Smooth muscle cell (in vitro differentiated cells): ENCODE data around the gene SLC1A4. TPM values are rescaled to one million over a fixed set of nuclear protein-coding genes. Genes with fewer than 3 reads are reported as not detected.

Experiments
- DNase-seq: peaks from one replicate; lab custom pipeline; 2025; ENCODE audit not compliant: unreplicated experiment; lab: John Stamatoyannopoulos, UW
- H2AFZ ChIP-seq: fragments of 200-600 bp; sonication (generic); 2 replicates; pipeline ENCODE4 v1.6.0; 2016; ENCODE audit warnings: antibody characterized with exemption, low read depth, mild to moderate bottlenecking
- H3F3A ChIP-seq: fragments of 200-600 bp; sonication (generic); 2 replicates; pipeline ENCODE4 v1.6.0; 2017; ENCODE audit warnings: antibody characterized with exemption, low read depth
- H3K27ac ChIP-seq: fragments of 200-600 bp; sonication (generic); 2 replicates; pipeline ENCODE4 v1.5.1; 2016; ENCODE audit warnings: low read depth, mild to moderate bottlenecking
- H3K27me3 ChIP-seq: fragments of 200-600 bp; sonication (generic); 2 replicates; pipeline ENCODE4 v1.6.1; 2016; ENCODE audit warnings: low read depth, mild to moderate bottlenecking
- H3K36me3 ChIP-seq: fragments of 200-600 bp; sonication (generic); 2 replicates; pipeline ENCODE4 v1.5.1; 2016; ENCODE audit warnings: low read depth
- H3K4me1 ChIP-seq: fragments of 200-600 bp; sonication (generic); 2 replicates; pipeline ENCODE4 v1.5.1; 2016; ENCODE audit warnings: low read depth
- H3K4me2 ChIP-seq: fragments of 200-600 bp; sonication (generic); 2 replicates; pipeline ENCODE4 v1.6.0; 2016; ENCODE audit warnings: mild to moderate bottlenecking
- H3K4me3 ChIP-seq: fragments of 200-600 bp; sonication (generic); 2 replicates; pipeline ENCODE4 v1.5.1; 2016; ENCODE audit warnings: mild to moderate bottlenecking
- H3K79me2 ChIP-seq: fragments of 200-600 bp; sonication (generic); 2 replicates; pipeline ENCODE4 v1.6.0; 2016; ENCODE audit warnings: low read depth, mild to moderate bottlenecking
- H3K9ac ChIP-seq: fragments of 200-600 bp; sonication (generic); 2 replicates; pipeline ENCODE4 v1.6.0; 2016; ENCODE audit warnings: low read depth
- H3K9me3 ChIP-seq: fragments of 200-600 bp; sonication (generic); replicated peaks from 2 replicates; pipeline ENCODE4 v1.5.1; 2016; ENCODE audit warnings: low read depth
- H4K20me1 ChIP-seq: fragments of 200-600 bp; sonication (generic); 2 replicates; pipeline ENCODE4 v1.6.0; 2016; ENCODE audit warnings: low read depth
- WGBS: methylation state at CpG from one replicate; pipeline ENCODE4 v1.1.7; 2016; ENCODE audit warnings: low lambda C conversion rate; 5-methylcytosine and 5-hydroxymethylcytosine counted together
- polyA plus RNA-seq: library from polyadenylated mRNA; unstranded; fragments of >200 nt; fragmentation: Nextera tagmentation; extraction: Ambion mirVana; gene quantifications from 2 replicates; pipeline ENCODE4 v1.2.1, GENCODE V29; 2016
- total RNA-seq: library from RNA; depleted of rRNA; stranded (reverse); fragments of >200 nt; gene quantifications from 2 replicates; pipeline ENCODE4 v1.2.3, GENCODE V29; 2014
- TF ChIP-seq, protein P1 (sequence below): fragments of 200-600 bp; sonication (generic); IDR thresholded peaks from 2 replicates; pipeline ENCODE4 v1.5.1; 2017; ENCODE audit warnings: borderline replicate concordance, mild to moderate bottlenecking, antibody characterized with exemption; ENCODE audit not compliant: insufficient read depth, poor library complexity, severe bottlenecking

SLC1A4 gene
- total and polyA plus RNA-seq, 2 experiments from 2014 or later = 14.2 to 16.9 TPM

DNA sequence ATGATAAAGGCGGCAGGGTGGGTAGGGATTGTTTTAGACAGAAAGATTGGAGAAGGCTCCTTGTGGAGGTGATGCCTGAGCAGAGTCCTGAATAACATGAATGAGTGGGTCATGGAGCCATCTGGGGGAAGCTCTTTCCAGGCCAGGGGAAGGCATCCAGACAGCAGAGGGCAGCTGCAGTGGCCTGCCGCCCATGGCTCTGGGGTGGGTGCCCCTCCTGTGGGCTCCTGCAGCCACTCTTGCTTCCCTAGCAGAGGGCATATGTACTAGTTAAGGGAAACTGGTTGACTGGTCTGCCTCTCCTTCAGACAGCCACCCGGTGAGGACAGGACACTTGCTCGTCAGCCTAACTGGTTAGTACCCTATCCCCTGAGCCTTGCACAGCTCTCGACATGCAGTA lies 46.5 kb upstream of the SLC1A4 start:
- Histone ChIP-seq H3K4me3 (no peak overlapping the region), H2AFZ (no peak overlapping the region), H3K27me3 (no peaks in the 10 kb centered on the region), H3K36me3 (no peaks in the 10 kb centered on the region), H3K4me1 (peaks cover 16% of the 10 kb centered on the region), H3K27ac (peak overlapping the region; percentile 45), H3K79me2 (no peaks in the 10 kb centered on the region), H3K9me3 (no peaks in the 10 kb centered on the region), H3F3A (no peaks in the 10 kb centered on the region), H3K4me2 (peak overlapping the region; percentile 38), H4K20me1 (no peaks in the 10 kb centered on the region), H3K9ac (no peak overlapping the region)
- WGBS = 72% methylated on average over 5 of the region's 5 CpGs
- no peak for DNase-seq
- TF ChIP-seq, protein P1, sequence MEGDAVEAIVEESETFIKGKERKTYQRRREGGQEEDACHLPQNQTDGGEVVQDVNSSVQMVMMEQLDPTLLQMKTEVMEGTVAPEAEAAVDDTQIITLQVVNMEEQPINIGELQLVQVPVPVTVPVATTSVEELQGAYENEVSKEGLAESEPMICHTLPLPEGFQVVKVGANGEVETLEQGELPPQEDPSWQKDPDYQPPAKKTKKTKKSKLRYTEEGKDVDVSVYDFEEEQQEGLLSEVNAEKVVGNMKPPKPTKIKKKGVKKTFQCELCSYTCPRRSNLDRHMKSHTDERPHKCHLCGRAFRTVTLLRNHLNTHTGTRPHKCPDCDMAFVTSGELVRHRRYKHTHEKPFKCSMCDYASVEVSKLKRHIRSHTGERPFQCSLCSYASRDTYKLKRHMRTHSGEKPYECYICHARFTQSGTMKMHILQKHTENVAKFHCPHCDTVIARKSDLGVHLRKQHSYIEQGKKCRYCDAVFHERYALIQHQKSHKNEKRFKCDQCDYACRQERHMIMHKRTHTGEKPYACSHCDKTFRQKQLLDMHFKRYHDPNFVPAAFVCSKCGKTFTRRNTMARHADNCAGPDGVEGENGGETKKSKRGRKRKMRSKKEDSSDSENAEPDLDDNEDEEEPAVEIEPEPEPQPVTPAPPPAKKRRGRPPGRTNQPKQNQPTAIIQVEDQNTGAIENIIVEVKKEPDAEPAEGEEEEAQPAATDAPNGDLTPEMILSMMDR = no peak

DNA sequence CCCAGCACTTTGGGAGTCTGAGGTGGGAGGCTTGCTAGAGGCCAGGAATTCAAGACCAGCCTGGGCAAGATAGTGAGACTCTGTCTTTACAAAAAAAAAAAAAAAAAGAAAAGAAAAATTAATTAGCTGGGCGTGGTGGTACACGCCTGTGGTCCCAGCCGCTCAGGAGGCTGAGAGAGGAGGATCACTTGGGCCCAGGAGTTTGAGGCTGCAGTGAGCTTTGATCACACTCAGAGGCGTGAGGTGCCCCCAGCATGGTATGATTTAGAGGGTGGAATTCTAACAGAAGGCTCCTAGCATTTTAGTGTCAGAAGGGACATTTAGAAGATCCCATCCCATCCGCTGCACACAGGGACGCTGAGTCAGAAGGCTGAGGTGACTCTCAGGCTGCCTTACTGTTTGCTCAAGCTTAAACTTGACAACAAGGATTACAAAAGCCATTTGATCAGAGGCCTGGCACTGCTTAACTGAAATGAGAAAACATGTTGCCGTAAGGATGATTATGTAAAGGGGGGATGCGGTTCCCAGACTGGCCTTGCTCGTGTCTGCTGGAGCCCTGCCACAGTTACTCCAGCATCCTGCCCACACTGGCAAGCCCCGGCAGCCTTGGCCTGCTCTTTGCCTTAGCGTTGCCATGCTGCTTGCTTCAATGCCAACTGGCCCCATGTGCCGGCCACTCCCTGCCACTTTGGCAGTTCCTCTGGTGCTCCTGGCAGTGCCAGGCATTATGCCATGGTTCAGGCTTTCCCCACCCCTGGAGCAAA lies 45.6 kb upstream of the SLC1A4 start:
- H3K4me1 ChIP-seq = peaks cover 16% of the 10 kb centered on the region
- H3F3A ChIP-seq = no peaks in the 10 kb centered on the region
- DNase-seq = no peak
- no peaks in the 10 kb centered on the region for H3K79me2 ChIP-seq
- peak overlapping the region; percentile 45 for H3K27ac ChIP-seq
- TF ChIP-seq, protein P1 = no peak
- H4K20me1 ChIP-seq = no peaks in the 10 kb centered on the region
- H3K4me2 ChIP-seq = no peak overlapping the region
- no peaks in the 10 kb centered on the region for H3K27me3 ChIP-seq
- no peaks in the 10 kb centered on the region for H3K9me3 ChIP-seq
- no peak overlapping the region for H3K9ac ChIP-seq
- no peak overlapping the region for H3K4me3 ChIP-seq
- H2AFZ ChIP-seq = no peak overlapping the region
- no peaks in the 10 kb centered on the region for H3K36me3 ChIP-seq
- WGBS = 49% methylated on average over 12 of the region's 12 CpGs

DNA sequence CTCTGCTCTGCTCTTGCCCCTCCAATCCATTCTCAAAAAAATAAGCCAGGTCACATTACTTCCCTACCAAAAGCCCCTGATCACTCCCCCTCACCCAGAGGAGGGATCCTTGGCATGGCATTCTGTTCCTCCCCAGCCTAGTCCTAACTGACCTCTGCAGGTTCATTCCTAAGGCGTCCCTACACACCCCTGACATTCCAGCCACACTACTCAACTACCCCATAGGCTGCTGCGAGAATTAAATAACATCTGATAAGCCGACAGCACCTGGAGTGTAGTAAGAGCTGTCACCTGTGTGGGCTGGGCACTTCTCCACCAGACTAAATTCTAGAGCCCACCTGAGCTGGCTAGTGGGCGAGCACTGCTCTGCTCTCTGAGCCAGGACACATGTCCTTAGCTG lies 44.7 kb upstream of the SLC1A4 start:
- no peaks in the 10 kb centered on the region for H3K79me2 ChIP-seq
- H3K36me3 ChIP-seq = no peaks in the 10 kb centered on the region
- H3K4me1 ChIP-seq = peaks cover 16% of the 10 kb centered on the region
- H2AFZ ChIP-seq = no peak overlapping the region
- no peaks in the 10 kb centered on the region for H3F3A ChIP-seq
- DNase-seq = no peak
- TF ChIP-seq, protein P1 = no peak
- no peak overlapping the region for H3K9ac ChIP-seq
- H4K20me1 ChIP-seq = no peaks in the 10 kb centered on the region
- H3K4me3 ChIP-seq = no peak overlapping the region
- H3K9me3 ChIP-seq = no peaks in the 10 kb centered on the region
- 80% methylated on average over 4 of the region's 4 CpGs for WGBS
- no peak overlapping the region for H3K4me2 ChIP-seq
- no peak overlapping the region for H3K27ac ChIP-seq
- no peaks in the 10 kb centered on the region for H3K27me3 ChIP-seq
